ENCODE results near the gene RTP5. TPM values are rescaled to one million over a fixed set of nuclear protein-coding genes. Genes with fewer than 3 reads are reported as not detected.

RTP5 gene
- total and polyA plus RNA-seq, 2 donors (not counting 3 experiments of a cell fraction or from before 2014, with no cell fraction given), result not detected

DNA sequence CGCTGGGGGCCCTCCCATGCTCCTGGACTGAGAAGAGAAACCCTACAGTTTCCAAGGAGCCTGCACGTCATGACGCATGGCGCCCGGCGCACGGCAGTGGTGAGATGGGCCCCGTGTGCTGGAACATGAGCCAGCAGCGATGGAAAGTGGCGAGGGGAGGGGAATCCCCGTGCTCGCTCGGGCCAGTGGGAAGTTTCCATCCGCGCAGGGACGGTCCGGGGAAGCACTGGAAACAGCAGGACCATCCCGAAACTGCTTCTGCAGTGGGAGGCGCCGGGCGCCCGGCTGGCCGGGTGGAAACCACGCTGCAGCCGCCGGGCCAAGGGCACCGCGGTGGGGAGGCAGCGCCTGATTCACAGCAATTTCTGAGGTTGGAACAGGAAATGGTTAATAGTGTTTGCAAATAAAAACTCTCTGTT is 6.0 kb upstream of the RTP5 start:
- Histone ChIP-seq H3K9me3 (replicated peaks; ENCODE audit: control insufficient read depth, insufficient read depth, low read length) (no peaks in the 10 kb centered on the region), H4K20me1 (replicated peaks; ENCODE audit: control insufficient read depth, extremely low read depth, insufficient read depth, low read length) (no peaks in the 10 kb centered on the region), H3K4me2 (ENCODE audit: insufficient read depth, low read length) (no peak overlapping the region), H3K4me3 (replicated peaks in 1 of 3; ENCODE audit: insufficient read depth in 1 of 3, low read depth in 1 of 3, low read length in 3 of 3) (no peak overlapping the region), H3K4me1 (ENCODE audit: control insufficient read depth, extremely low read depth, insufficient read depth, low read length) (no peaks in the 10 kb centered on the region), H3K79me2 (ENCODE audit: control insufficient read depth, insufficient read depth, low read length) (no peaks in the 10 kb centered on the region), H2AFZ (ENCODE audit: low read depth, low read length) (no peak overlapping the region), H3K9ac (replicated peaks; ENCODE audit: extremely low read depth, insufficient read depth, low read length) (no peak overlapping the region), H3K27ac (ENCODE audit: insufficient read depth, low read depth, low read length) (no peak overlapping the region), H3K9me1 (replicated peaks; ENCODE audit: control insufficient read depth, extremely low read depth, insufficient read depth, low read length) (no peaks in the 10 kb centered on the region), H3K36me3 (ENCODE audit: control insufficient read depth in 2 of 2, extremely low read depth in 1 of 2, insufficient read depth in 2 of 2, low read length in 2 of 2) (no peaks in the 10 kb centered on the region), H3K27me3 (ENCODE audit: control insufficient read depth in 2 of 2, insufficient read depth in 2 of 2, low read length in 2 of 2) (peaks cover 0 to 6% of the 10 kb centered on the region in 2 experiments)
- ChIA-PET POLR2A (no interaction called here), CTCF (no interaction called here)
- BruUV-seq (replicated peaks), result no TSS peak
- FAIRE-seq (peak; percentile 63), DNase-seq (ENCODE audit: low read depth, low spot score) (no peak)
- no peak for TF ChIP-seq JUN (IDR thresholded peaks at IDR 0.05; ENCODE audit: borderline replicate concordance, insufficient read depth, insufficient read length, low read depth)
- TF ChIP-seq EZH2 (IDR thresholded peaks at IDR 0.05; ENCODE audit: borderline replicate concordance, low read depth, low read length, severe bottlenecking), result no peak
- no peak for TF ChIP-seq MYC (IDR thresholded peaks at IDR 0.05; ENCODE audit: low read depth, low read length)
- TF ChIP-seq, protein P1, sequence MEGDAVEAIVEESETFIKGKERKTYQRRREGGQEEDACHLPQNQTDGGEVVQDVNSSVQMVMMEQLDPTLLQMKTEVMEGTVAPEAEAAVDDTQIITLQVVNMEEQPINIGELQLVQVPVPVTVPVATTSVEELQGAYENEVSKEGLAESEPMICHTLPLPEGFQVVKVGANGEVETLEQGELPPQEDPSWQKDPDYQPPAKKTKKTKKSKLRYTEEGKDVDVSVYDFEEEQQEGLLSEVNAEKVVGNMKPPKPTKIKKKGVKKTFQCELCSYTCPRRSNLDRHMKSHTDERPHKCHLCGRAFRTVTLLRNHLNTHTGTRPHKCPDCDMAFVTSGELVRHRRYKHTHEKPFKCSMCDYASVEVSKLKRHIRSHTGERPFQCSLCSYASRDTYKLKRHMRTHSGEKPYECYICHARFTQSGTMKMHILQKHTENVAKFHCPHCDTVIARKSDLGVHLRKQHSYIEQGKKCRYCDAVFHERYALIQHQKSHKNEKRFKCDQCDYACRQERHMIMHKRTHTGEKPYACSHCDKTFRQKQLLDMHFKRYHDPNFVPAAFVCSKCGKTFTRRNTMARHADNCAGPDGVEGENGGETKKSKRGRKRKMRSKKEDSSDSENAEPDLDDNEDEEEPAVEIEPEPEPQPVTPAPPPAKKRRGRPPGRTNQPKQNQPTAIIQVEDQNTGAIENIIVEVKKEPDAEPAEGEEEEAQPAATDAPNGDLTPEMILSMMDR (IDR thresholded peaks at IDR 0.05; ENCODE audit: extremely low read depth in 1 of 2, insufficient read depth in 1 of 2, low read depth in 1 of 2, low read length in 2 of 2), result no peak
- no peak for TF ChIP-seq GATA2 (IDR thresholded peaks at IDR 0.05; ENCODE audit: insufficient read depth, insufficient read length, low read depth, low read length)
- dilution Hi-C loops (cut with MboI; ENCODE audit: extremely low pct_ligation_motif_present, low sequenced_read_pairs) (no loop called here), intact Hi-C loops (cut with micrococcal nuclease) (no loop called here)
